Colon (tissue), 2 donors: ENCODE measurements around the gene EGR1.

Source experiments
- FAIRE-seq: peaks from 2 replicates; lab custom pipeline; 2012; peaks lifted over from hg19 to GRCh38; lab: Jason Lieb, UNC
- donor health status: control.
- donor health status: control.

Gene EGR1

DNA sequence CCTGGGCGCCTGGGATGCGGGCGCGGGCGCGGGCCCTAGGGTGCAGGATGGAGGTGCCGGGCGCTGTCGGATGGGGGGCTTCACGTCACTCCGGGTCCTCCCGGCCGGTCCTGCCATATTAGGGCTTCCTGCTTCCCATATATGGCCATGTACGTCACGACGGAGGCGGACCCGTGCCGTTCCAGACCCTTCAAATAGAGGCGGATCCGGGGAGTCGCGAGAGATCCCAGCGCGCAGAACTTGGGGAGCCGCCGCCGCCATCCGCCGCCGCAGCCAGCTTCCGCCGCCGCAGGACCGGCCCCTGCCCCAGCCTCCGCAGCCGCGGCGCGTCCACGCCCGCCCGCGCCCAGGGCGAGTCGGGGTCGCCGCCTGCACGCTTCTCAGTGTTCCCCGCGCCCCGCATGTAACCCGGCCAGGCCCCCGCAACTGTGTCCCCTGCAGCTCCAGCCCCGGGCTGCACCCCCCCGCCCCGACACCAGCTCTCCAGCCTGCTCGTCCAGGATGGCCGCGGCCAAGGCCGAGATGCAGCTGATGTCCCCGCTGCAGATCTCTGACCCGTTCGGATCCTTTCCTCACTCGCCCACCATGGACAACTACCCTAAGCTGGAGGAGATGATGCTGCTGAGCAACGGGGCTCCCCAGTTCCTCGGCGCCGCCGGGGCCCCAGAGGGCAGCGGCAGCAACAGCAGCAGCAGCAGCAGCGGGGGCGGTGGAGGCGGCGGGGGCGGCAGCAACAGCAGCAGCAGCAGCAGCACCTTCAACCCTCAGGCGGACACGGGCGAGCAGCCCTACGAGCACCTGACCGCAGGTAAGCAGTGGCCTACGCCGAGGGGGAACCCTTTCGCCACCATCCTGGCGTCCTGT lies at the start of gene EGR1:
TSS of gene EGR1 (plus strand) at position 219 of the 864 bp plus-strand sequence. CDS start at position 502, 283 bp downstream.
- FAIRE-seq = no peak

DNA sequence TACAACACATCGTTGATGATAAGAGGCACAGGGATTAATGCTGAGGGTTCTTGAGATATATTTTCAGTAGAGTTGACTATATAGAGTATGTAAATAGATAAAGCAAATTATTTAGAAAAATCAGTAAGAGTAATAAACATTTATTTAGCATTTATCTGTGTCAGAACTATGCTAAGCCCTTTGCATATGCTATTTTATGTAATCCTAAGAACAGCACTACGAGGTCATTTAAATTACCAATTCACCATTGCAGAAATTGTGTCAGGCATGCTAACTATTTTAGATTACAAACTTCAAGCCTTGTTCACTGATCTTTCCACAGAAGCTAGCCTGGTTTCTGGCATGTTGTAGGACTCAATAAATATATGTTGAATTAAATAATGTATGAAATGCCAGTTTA lies 46.8 kb upstream of the EGR1 start:
- no peak for FAIRE-seq

DNA sequence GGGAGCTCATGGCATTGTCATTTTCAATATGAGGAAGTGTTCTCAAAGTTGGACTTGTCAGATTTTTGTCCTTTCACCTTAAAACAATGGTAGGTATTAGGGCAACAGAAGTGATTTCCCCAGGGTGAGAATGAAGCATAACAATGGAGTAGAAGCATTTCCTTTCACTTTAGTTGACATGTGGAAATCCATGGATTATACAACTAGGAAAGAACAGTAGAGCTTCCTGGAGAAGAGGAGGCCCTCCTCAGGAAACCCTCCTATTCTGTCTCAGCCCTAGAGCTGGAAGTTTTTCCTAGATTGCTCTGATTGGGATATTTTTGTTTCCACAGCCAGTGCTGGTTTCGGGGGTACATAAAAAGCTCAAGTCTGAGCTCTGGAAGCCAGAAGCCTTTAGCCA lies 40.2 kb upstream of the EGR1 start:
- FAIRE-seq = no peak

DNA sequence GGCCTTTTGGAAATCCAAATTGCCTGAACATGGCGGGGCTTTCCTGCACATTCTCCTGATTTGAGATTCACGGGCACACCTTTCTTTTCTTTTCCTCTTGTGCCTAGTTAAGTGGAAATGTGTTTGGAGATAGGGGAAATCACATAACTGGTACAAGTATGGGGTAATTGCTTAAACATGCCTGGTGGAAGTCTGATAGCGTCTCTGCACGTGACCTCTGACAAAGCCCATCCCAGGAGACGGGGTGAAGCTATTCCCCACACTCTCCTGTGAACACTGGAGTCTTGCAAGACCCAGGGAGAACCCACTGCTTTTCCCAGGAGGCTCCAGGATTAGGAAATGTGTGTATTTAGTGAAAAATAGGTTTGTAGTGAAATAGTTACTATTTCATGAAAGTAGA lies 29.3 kb upstream of the EGR1 start:
- no peak for FAIRE-seq

DNA sequence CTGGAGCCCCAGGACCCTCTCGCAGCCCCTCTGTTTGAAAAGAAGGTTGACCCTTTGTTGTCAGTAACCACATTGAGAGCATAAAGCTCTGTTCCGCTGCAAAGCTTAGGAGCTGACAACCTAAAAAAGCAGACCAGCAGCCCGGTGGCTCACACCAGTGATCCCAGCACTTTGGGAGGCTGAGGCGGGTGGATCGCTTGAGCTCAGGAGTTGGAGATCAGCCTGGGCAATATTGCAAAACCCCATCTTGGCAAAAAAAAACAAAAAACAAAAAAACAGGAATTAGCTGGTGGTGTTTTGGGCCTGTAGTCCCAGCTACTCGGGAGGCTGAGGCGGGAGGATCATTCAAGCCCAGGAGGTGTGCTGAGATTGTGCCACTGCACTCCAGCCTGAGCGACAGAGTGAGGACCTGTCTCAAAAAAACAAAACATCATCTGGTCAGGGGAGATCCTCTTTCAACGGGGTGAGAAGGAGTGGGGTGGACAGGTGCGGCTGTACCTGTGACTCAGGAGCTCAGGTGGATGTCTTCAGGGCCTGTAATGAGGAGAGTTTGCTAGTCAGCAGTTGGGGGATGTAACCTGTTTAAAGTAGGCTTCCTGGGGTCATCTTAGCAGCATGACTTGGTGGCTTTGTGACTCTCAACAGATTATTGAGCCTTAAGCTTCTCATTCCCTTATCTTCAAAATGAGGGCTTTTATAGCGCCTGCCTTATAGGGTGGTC lies 27.1 kb upstream of the EGR1 start:
- no peak for FAIRE-seq

DNA sequence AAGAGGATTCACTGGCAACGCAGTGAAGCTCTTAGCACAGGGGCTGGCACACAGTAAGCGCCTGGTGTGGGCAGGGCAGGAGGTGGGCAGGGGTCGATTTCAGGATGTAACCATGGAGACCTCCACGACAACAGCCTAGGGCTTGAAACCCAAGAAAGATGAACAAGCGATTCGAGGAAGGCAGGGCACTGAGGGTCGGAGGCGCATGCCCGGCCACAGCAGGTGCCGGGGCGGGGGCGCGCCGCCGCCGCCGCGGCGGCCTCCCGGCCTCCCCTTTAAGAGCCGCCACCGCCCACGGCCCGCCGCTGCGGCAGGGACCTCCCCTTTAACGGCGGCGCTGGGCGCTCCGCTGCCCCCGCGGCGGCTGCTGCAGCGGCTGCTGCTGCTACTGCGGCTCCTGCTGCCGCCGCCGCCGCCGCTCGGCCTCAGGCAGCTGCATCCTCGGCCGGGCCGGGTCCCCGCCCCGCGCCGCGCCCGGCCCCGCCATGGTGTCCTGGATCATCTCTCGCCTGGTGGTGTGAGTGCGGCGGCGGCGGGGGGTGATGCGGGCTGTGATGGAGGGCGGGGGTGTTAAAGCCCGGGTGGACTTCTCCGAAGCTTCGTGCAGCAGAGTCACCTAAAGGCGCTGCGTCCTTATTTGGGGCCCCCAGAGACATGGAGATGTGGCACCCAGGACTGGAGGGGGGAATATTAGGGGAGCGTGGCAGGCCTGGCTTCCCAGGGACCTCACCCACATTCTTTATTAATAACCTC lies 26.4 kb upstream of the EGR1 start, which contains the start of gene REEP2:
TSS of gene REEP2 (plus strand) at position 334 of the 753 bp plus-strand sequence. CDS start at position 486, 152 bp downstream.
- FAIRE-seq = no peak

DNA sequence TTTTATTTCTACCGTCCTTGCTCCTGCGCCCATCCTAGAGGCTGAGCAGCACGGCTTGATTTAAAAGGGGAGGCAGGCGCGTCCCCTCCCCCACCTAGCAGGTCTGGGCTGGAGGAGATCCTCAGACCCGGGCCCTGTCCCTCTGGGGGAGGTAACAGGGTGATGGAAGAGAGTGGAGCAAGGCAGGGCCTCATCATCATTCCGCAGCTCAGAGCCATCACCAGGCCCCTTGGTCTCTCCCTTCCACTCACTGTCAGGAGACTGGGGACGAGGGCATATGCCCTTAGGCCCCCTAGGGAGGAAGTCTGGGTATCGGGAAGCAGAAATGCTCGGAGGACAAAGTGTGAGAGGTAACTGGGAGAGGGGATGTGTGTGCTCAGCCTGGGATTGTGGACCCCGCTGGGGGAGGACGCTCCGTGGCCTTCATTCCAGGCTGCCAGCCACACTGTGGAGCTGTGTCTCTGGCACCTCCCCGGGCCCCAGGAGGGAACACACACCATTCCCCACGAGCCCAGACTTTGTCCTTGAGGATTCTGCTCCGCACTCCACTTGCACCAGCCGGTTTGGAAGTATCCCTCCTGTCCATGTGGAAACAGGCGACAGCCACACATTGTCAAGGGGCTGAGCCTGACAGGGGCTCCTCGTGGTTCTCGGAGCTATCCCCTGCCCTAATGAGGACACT lies 25.7 kb upstream of the EGR1 start:
- no peak for FAIRE-seq

DNA sequence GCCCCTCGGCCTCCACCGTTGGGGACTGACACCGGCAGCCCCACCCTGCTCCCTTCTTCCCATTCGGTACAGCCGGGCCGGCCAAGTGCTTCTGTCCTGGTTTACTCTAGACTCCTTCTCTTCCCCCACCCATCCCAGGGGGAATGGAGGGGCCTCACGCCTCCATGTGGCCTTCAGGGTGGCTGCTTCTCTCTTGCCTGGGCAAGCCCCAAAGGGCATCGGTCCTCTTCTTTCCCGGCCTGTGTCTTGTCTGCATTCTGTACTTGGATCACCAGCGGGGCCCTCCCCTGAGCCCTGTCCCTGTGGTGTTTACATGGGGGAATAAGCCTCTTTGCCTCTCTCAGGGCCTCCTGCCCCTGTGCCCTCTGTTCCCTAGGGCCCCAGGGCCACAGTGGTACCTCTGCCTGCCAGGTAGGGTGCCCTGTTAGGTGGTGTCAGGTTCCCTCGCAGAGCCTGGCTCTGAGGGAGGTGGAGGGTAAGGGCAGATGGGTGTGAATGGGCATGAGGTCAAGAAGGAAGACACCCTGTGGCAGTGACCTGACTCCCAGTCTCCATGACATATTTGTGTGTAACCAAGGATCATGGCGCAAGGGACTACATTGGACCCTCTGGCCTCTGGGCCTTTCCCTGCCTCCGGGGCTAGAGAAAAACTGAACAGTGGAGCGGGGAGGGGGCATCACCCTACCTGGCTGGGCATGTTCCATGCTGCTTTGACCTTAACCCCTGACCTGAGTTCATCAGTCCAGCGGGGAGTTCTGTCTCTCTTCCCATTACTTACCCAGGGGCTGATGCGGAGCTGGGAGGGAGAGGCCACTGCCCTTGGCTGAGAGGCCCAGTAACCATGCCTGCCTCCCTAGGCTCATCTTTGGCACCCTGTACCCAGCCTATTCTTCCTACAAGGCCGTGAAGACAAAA lies 24.9 kb upstream of the EGR1 start:
- no peak for FAIRE-seq

DNA sequence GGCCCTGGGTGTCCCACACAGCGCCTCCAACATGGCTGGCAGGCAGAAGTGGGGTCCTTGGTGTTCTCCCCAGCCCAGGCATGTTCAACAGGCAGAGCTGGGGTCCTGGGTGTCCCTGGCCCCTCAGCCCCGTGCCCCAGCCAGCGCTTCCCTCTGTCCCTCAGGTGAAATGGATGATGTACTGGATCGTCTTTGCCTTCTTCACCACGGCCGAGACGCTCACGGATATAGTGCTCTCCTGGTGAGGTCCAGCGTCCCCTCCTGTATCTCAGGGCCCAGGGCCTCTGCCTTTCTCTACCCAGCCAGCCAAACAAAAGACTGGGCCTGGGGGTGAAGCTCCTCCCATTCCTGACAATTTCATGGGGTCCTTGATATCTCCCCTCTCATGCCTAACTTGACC lies 24.1 kb upstream of the EGR1 start:
- FAIRE-seq = no peak

DNA sequence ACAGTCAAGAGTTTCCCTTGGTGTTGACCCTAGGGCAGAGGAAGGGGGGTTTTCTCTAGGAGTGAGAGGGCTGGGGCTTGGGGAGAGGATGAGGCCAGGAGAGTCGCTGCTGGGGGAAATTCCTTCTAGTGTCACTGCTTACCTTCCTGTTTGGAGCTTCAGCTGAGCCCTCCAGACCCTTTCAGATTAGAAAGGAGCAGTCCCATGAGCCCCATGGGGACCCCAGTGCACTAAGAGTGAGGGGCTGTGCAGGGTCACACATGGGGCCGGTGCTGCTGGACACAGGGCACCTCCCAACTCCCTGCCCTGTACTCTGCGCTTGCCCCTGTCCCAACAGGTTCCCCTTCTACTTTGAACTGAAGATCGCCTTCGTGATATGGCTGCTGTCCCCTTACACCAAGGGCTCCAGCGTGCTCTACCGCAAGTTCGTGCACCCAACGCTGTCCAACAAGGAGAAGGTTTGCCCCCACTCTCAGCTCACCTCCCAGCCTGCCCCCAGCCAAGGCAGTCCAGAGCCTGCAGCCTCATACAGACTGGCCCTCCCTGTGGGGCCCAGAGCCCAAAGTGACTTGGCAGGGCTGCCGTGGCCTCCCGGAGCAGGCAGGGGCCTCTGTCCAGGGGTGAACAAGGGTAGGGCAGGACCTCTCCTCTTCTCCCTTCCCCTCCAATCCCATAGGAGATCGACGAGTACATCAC lies 21.1 kb upstream of the EGR1 start:
- FAIRE-seq = no peak

DNA sequence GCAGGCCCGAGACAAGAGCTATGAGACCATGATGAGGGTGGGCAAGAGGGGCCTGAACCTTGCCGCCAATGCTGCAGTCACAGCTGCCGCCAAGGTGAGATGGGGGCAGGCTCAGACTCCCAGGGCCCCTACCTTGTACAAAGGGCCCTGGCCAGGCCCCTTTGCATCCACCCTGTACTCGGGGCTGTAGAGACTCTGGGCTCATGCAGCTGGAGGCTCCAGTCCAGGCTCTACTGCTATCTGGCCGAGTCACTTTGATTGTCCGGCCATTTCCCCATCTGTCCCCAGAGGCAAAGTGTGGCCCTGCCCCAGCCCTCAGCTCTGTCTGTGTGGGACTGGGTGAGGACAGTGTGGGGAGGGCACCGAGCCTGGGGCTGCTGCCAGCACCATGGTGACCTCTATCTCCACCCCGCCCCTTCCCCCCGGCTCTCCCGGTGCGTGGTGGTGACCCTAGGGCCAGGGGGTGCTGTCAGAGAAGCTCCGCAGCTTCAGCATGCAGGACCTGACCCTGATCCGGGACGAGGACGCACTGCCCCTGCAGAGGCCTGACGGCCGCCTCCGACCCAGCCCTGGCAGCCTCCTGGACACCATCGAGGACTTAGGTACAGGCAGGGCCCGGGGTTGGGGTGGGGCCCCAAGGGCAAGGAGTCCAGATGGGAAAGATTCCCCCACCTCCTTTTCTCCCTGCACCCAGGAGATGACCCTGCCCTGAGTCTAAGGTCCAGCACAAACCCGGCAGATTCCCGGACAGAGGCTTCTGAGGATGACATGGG lies 20.3 kb upstream of the EGR1 start:
- no peak for FAIRE-seq

DNA sequence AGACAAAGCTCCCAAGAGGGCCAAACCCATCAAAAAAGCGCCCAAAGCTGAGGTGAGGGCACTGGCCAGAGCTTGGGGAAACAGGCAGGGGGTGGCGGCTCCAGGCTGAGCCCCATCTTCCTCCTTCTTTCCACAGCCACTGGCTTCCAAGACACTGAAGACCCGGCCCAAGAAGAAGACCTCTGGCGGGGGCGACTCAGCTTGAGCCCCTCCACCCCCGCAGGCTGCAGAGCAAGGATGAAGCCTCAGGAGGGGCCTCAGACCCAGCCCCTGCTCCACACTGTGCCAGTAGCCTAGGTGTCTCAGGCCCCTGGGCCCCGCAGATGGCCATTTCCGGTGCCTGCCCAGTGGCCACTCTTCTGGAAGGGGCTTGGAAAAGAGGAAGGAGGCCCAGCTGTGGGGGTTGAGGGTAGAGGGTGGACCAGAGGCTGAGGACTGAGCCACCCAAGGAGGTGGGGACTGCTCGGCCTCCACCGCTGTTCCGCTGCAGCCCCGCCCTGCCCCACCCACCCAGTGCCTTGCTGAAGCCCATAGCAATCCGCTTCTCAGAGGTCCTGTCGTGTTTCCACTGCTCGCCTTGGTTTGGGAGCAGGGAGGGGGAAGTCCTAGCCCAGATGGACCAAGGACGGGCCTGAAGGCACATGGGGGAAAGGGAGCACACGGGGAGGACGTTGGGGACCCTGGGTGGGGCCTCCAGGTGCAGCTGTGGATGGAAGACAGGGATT lies 19.6 kb upstream of the EGR1 start:
- FAIRE-seq = no peak

DNA sequence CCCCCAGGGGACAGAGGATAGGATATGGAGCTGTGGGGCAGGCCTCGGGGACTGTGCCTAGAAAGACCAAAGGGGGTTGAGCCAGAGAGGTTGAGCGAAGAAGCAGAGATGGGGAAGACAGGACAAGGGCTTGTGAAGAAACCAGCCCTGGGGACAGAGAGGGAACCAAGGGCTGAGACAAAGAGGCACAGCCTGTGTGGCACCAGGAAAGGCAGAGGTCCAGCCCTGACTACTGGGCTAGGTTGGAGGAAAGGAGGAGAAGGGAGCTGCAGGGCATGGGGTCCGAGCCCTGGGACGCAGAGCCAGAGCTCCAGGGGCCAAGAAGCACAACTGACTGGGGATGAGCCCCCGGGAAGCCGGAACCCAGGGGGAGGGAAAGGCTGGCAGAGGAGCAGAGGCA lies 17.2 kb upstream of the EGR1 start:
- FAIRE-seq = no peak

DNA sequence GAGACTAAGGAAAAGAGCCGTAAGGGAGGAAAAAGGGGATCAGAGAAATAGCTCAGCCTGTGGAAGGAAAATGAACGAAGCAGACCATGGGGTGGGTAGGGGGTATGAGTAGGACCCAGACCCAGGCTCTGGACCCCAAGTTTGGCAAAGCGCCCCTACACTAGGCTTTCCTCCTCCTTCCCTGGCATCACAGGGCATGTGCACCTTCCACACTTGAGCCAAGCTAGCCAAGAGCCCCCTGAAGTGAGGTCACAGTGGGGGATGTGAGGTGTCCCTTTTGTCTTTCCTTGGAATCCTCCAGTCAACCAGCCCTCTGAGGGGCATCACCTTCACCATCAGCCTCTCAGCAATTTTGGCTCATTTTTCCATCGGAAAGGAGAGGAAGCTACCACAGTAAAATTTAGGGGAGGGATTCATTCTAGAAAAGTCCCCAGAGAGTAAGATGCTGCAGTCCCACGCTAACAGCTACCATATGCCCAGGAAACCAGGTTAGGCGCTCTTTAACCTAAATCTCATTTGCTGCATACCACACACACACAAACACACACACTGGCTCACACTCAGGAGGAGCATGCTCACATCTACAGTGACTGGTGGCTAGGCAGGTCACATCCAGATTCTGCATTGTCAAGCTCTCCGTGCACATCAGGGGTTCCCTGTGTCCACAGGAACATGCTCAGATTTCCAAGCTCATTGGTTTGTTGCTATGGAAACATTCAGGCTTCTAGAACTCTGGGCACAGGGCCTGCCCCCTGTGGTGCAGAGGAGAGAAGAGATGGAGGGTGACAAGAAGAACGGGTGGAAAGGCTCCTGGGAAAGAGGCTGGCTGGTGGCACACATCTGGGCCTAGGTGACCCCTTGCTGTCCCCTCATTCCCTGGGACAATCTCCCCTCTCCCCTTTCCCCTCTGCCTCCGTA lies 16.5 kb upstream of the EGR1 start:
- no peak for FAIRE-seq

DNA sequence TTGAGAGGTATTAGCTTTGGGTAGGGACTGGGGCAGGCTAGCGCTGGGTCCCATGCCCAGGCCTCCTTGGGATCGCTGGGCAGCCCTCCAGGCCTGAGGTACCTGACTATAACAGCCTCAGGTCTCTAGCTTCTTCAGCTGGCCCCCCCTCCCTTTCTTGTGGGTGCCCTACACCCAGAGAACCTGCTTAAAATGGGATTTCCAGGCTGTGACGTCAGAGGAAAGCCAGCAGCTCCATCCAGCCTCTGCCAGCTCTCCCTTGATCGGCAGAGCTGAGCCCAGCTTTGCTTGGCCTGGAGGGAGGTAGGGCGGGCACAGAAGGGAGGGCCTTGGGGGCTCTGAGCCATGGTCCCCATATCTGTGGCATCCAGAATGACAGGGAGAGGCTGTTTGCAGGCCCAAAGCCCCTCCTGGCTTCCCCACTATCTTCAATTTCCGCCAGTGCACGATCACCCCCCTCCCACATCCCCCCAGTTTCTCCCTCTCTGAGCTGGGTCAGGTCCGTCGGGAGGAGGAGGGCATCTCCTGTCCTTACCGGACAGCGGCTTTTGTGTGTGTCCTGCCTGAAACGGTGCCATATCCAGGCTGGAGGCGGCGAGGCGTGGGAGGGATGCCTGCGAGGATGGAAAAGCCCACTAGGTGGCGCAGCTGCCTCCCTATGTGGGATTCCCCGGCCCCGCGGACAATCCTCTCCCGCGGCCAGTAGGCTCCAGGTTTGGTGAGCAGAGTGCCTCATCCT lies 15.6 kb upstream of the EGR1 start:
- no peak for FAIRE-seq

DNA sequence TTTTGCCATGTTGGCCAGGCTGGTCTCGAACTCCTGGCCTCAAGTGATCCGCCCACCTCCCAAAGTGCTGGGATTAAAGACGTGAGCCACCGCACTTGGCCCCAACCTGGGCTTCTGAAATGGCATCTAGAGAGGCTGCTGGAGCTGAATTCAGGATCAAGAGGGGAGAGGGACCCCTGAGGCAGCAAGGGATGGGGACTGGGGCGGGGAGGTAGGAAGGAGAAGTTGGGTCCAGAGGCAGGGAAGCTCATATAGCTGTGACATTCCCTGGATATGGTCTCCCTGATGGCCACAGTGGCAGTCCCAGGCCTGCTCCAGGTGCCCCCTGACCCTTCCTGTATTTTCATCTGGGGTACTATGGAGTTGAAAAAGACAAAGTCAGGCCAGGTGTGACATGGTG lies 14.3 kb upstream of the EGR1 start:
- FAIRE-seq = no peak

DNA sequence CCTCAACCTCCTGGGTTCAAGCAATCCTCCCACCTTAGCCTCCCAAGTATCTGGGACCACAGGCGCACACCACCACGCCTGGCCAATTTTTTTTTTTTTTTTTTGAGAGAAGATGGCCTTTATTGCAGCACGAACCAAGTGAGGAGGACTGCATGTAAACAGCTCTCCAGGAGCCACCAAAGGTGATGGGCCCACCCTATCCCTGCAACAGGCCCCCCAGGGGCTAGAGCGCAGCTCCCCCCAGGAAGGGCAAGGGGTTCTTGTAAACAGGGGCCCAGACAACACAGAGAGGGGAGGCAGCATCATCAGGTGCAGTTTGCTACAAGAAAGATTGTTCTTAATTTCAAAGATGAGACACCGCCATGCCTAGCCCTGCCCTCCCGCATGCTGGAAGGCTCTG lies 12.6 kb upstream of the EGR1 start:
- FAIRE-seq = no peak
